ENCODE results near the gene COG3. TPM values are rescaled to one million over a fixed set of nuclear protein-coding genes. Genes with fewer than 3 reads are reported as not detected.

The COG3 gene
- total and polyA plus RNA-seq, 2 experiments from 2014 or later = 17.1 to 23.9 TPM

DNA sequence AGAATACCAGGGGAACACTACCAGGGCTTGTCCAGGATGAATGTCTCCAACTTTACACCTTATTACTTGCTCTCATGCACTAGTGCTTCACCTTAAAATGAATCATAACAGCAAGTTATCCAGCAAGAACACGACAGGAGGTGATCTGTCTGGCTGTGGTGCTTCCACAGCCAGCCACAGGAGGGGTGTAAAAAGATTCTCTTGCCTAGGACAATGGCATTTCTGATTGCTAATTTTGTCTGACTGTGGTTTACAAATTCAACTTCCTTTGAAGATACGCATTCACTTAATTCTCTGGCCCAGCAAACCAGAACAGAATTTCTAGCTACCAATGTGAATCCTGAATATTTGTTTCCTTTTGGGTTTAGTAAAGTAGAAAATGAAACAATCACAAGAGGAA, 23.1 kb upstream of the COG3 start:
- DNase-seq (ENCODE audit: low spot score) (no peak), ATAC-seq (no peak)
- H3K79me2 ChIP-seq (replicated peaks; ENCODE audit: insufficient read depth) = no peaks in the 10 kb centered on the region
- H3K27ac ChIP-seq (ENCODE audit: low read depth) = no peak overlapping the region
- no peaks in the 10 kb centered on the region for H3F3A ChIP-seq (replicated peaks; ENCODE audit: low read depth)
- TF ChIP-seq JUNB (IDR thresholded peaks at IDR 0.05; ENCODE audit: unreplicated experiment) = no peak
- TF ChIP-seq ZNF331 (CRISPR knock-in tag; IDR thresholded peaks at IDR 0.05; ENCODE audit: low read depth) = no peak
- TF ChIP-seq, protein P1, sequence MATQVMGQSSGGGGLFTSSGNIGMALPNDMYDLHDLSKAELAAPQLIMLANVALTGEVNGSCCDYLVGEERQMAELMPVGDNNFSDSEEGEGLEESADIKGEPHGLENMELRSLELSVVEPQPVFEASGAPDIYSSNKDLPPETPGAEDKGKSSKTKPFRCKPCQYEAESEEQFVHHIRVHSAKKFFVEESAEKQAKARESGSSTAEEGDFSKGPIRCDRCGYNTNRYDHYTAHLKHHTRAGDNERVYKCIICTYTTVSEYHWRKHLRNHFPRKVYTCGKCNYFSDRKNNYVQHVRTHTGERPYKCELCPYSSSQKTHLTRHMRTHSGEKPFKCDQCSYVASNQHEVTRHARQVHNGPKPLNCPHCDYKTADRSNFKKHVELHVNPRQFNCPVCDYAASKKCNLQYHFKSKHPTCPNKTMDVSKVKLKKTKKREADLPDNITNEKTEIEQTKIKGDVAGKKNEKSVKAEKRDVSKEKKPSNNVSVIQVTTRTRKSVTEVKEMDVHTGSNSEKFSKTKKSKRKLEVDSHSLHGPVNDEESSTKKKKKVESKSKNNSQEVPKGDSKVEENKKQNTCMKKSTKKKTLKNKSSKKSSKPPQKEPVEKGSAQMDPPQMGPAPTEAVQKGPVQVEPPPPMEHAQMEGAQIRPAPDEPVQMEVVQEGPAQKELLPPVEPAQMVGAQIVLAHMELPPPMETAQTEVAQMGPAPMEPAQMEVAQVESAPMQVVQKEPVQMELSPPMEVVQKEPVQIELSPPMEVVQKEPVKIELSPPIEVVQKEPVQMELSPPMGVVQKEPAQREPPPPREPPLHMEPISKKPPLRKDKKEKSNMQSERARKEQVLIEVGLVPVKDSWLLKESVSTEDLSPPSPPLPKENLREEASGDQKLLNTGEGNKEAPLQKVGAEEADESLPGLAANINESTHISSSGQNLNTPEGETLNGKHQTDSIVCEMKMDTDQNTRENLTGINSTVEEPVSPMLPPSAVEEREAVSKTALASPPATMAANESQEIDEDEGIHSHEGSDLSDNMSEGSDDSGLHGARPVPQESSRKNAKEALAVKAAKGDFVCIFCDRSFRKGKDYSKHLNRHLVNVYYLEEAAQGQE (IDR thresholded peaks at IDR 0.05; ENCODE audit: unreplicated experiment) = no peak
- TF ChIP-seq, protein P2, sequence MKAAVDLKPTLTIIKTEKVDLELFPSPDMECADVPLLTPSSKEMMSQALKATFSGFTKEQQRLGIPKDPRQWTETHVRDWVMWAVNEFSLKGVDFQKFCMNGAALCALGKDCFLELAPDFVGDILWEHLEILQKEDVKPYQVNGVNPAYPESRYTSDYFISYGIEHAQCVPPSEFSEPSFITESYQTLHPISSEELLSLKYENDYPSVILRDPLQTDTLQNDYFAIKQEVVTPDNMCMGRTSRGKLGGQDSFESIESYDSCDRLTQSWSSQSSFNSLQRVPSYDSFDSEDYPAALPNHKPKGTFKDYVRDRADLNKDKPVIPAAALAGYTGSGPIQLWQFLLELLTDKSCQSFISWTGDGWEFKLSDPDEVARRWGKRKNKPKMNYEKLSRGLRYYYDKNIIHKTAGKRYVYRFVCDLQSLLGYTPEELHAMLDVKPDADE (IDR thresholded peaks at IDR 0.05) = no peak
- TF ChIP-seq, protein P3, sequence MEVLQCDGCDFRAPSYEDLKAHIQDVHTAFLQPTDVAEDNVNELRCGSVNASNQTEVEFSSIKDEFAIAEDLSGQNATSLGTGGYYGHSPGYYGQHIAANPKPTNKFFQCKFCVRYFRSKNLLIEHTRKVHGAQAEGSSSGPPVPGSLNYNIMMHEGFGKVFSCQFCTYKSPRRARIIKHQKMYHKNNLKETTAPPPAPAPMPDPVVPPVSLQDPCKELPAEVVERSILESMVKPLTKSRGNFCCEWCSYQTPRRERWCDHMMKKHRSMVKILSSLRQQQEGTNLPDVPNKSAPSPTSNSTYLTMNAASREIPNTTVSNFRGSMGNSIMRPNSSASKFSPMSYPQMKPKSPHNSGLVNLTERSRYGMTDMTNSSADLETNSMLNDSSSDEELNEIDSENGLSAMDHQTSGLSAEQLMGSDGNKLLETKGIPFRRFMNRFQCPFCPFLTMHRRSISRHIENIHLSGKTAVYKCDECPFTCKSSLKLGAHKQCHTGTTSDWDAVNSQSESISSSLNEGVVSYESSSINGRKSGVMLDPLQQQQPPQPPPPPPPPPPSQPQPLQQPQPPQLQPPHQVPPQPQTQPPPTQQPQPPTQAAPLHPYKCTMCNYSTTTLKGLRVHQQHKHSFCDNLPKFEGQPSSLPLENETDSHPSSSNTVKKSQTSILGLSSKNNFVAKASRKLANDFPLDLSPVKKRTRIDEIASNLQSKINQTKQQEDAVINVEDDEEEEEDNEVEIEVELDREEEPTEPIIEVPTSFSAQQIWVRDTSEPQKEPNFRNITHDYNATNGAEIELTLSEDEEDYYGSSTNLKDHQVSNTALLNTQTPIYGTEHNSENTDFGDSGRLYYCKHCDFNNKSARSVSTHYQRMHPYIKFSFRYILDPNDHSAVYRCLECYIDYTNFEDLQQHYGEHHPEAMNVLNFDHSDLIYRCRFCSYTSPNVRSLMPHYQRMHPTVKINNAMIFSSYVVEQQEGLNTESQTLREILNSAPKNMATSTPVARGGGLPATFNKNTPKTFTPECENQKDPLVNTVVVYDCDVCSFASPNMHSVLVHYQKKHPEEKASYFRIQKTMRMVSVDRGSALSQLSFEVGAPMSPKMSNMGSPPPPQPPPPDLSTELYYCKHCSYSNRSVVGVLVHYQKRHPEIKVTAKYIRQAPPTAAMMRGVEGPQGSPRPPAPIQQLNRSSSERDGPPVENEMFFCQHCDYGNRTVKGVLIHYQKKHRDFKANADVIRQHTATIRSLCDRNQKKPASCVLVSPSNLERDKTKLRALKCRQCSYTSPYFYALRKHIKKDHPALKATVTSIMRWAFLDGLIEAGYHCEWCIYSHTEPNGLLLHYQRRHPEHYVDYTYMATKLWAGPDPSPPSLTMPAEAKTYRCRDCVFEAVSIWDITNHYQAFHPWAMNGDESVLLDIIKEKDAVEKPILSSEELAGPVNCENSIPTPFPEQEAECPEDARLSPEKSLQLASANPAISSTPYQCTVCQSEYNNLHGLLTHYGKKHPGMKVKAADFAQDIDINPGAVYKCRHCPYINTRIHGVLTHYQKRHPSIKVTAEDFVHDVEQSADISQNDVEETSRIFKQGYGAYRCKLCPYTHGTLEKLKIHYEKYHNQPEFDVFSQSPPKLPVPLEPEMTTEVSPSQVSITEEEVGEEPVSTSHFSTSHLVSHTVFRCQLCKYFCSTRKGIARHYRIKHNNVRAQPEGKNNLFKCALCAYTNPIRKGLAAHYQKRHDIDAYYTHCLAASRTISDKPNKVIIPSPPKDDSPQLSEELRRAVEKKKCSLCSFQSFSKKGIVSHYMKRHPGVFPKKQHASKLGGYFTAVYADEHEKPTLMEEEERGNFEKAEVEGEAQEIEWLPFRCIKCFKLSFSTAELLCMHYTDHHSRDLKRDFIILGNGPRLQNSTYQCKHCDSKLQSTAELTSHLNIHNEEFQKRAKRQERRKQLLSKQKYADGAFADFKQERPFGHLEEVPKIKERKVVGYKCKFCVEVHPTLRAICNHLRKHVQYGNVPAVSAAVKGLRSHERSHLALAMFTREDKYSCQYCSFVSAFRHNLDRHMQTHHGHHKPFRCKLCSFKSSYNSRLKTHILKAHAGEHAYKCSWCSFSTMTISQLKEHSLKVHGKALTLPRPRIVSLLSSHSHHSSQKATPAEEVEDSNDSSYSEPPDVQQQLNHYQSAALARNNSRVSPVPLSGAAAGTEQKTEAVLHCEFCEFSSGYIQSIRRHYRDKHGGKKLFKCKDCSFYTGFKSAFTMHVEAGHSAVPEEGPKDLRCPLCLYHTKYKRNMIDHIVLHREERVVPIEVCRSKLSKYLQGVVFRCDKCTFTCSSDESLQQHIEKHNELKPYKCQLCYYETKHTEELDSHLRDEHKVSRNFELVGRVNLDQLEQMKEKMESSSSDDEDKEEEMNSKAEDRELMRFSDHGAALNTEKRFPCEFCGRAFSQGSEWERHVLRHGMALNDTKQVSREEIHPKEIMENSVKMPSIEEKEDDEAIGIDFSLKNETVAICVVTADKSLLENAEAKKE (CRISPR knock-in tag; IDR thresholded peaks at IDR 0.05) = no peak
- TF ChIP-seq EZH2phosphoT487 (IDR thresholded peaks at IDR 0.05; ENCODE audit: unreplicated experiment) = no peak
- TF ChIP-seq, protein P4, sequence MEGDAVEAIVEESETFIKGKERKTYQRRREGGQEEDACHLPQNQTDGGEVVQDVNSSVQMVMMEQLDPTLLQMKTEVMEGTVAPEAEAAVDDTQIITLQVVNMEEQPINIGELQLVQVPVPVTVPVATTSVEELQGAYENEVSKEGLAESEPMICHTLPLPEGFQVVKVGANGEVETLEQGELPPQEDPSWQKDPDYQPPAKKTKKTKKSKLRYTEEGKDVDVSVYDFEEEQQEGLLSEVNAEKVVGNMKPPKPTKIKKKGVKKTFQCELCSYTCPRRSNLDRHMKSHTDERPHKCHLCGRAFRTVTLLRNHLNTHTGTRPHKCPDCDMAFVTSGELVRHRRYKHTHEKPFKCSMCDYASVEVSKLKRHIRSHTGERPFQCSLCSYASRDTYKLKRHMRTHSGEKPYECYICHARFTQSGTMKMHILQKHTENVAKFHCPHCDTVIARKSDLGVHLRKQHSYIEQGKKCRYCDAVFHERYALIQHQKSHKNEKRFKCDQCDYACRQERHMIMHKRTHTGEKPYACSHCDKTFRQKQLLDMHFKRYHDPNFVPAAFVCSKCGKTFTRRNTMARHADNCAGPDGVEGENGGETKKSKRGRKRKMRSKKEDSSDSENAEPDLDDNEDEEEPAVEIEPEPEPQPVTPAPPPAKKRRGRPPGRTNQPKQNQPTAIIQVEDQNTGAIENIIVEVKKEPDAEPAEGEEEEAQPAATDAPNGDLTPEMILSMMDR (conservative IDR thresholded peaks at IDR 0.05; ENCODE audit: low read depth in 2 of 2) = peak in 1 of 2 experiments; percentile 18; a peak in 1 of 4 replicates
- TF ChIP-seq STAT1 (IDR thresholded peaks at IDR 0.05; ENCODE audit: unreplicated experiment) = no peak
- H3K27ac Mint-ChIP-seq = no peak overlapping the region
- no peak overlapping the region for H3K4me3 Mint-ChIP-seq
- peaks cover 10% of the 10 kb centered on the region for H3K27me3 Mint-ChIP-seq (ENCODE audit: insufficient read depth, low read depth, poor library complexity)
- no peaks in the 10 kb centered on the region for H3K9me3 Mint-ChIP-seq
- H3K9me2 ChIP-seq (ENCODE audit: insufficient read depth) = peaks cover 3% of the 10 kb centered on the region; the same call in 1 of the 2 replicates
- no peak overlapping the region for H3K4me3 ChIP-seq
- no peak overlapping the region for H3K4me2 ChIP-seq
- H3K4me1 ChIP-seq (ENCODE audit: insufficient read depth) = peaks cover 6% of the 10 kb centered on the region; the same call in 1 of the 2 replicates
- no peaks in the 10 kb centered on the region for H4K20me1 ChIP-seq (replicated peaks; ENCODE audit: insufficient read depth)
- no peaks in the 10 kb centered on the region for H3K36me3 Mint-ChIP-seq (ENCODE audit: low read depth)
- no peaks in the 10 kb centered on the region for H3K36me3 ChIP-seq (ENCODE audit: insufficient read depth)
- H3K4me1 Mint-ChIP-seq = peaks cover 5% of the 10 kb centered on the region; the same call in 2 of the 3 replicates
- H3K27me3 ChIP-seq (ENCODE audit: insufficient read depth) = no peaks in the 10 kb centered on the region
- H2AFZ ChIP-seq = no peak overlapping the region

Data from GM23338 (cell line).